GM23248 (cell line): ENCODE measurements around the gene CD84.

ENCODE experiments used
- EZH2 ChIP-seq: fragments of 200-600 bp; sonication (generic); IDR thresholded peaks from 2 replicates; pipeline ENCODE4 v1.6.1; 2018; ENCODE audit warnings: antibody characterized with exemption, mild to moderate bottlenecking; ENCODE audit not compliant: insufficient read depth, poor library complexity, severe bottlenecking
- EZH2phosphoT487 ChIP-seq: fragments of 200-600 bp; sonication (generic); IDR thresholded peaks from 2 replicates; pipeline ENCODE4 v1.6.1; 2018; ENCODE audit warnings: antibody characterized with exemption, moderate library complexity, mild to moderate bottlenecking, low read depth; ENCODE audit not compliant: insufficient read depth

GRCh38 chr1:160544647-160545046 lies 34.6 kb downstream of the CD84 start:
- TF ChIP-seq EZH2: no peak
- no peak for TF ChIP-seq EZH2phosphoT487
